Endothelial cell of umbilical vein (primary cell): ENCODE results near the gene SERPINB6. TPM values are rescaled to one million over a fixed set of nuclear protein-coding genes. Genes with fewer than 3 reads are reported as not detected.
"Not testable (repeated sequence)": the region's sequence is repeated elsewhere in the genome, so short reads cannot be mapped to it uniquely, and the experiment has no call there.

Source experiments
- BruUV-seq: library from RNA; stranded (reverse); fragments of 400-500 nt; replicated peaks from 2 replicates; lab custom pipeline; 2021; lab: Mats Ljungman, UMichigan
- CTCF ChIA-PET: fragments of 300-600, 350-600 bp; sonication (Branson Sonifier 250); formaldehyde crosslinking; loops from one replicate; lab custom pipeline; 2021; ENCODE audit warnings: antibody characterized with exemption, inconsistent platforms; lab: Charles Lee
- POLR2A ChIA-PET: fragments of 300-600, 350-600 bp; sonication (Branson Sonifier 250); formaldehyde crosslinking; loops from one replicate; lab custom pipeline; 2021; ENCODE audit warnings: antibody characterized with exemption, inconsistent platforms; lab: Charles Lee
- DNase-seq: peaks from one replicate; pipeline ENCODE4 v3.0.0-alpha.2; 2011; ENCODE audit warnings: low read depth, low spot score
- FAIRE-seq: peaks from 2 replicates; lab custom pipeline; 2011; peaks lifted over from hg19 to GRCh38; lab: Jason Lieb, UNC
- H2AFZ ChIP-seq: 2 replicates; pipeline ENCODE4 v1.6.0; 2012; ENCODE audit warnings: low read depth, low read length, control low read depth, inconsistent platforms
- H3K27ac ChIP-seq: 2 replicates; pipeline ENCODE4 v1.5.1; 2011; ENCODE audit warnings: low read depth, mild to moderate bottlenecking, control low read depth, low read length, moderate library complexity; ENCODE audit not compliant: insufficient read depth
- H3K27me3 ChIP-seq, 2 experiments: 2 replicates each; pipeline versions ENCODE4 v1.6.0 to v1.6.1; 2011; ENCODE audit warnings: low read length in 2 of 2, mixed read lengths in 1 of 2; ENCODE audit not compliant: control insufficient read depth in 2 of 2, insufficient read depth in 2 of 2
- H3K36me3 ChIP-seq, 2 experiments: 2 replicates in 1 of 2; 3 replicates in 1 of 2; pipeline ENCODE4 v1.5.1; 2011; ENCODE audit warnings: low read length in 2 of 2, mild to moderate bottlenecking in 1 of 2, moderate library complexity in 1 of 2; ENCODE audit not compliant: control insufficient read depth in 2 of 2, insufficient read depth in 2 of 2; ENCODE audit errors: extremely low read depth in 1 of 2
- H3K4me1 ChIP-seq: 3 replicates; pipeline ENCODE4 v1.5.1; 2011; ENCODE audit warnings: mild to moderate bottlenecking, low read length; ENCODE audit not compliant: control insufficient read depth, insufficient read depth; ENCODE audit errors: extremely low read depth
- H3K4me2 ChIP-seq: 2 replicates; pipeline ENCODE4 v1.6.1; 2011; ENCODE audit warnings: low read length, control low read depth, mixed read lengths; ENCODE audit not compliant: insufficient read depth
- H3K4me3 ChIP-seq, 3 experiments: fragments of 200-600 bp in 1 of 3; sonication (generic), shearing (Covaris generic) in 1 of 3; replicated peaks in 1 of 3; 2 replicates each; pipeline ENCODE4 v1.5.1; 2011 to 2016; ENCODE audit warnings: control low read depth in 3 of 3, low read length in 3 of 3, mild to moderate bottlenecking in 2 of 3, inconsistent platforms in 1 of 3, low read depth in 1 of 3, moderate library complexity in 1 of 3; ENCODE audit not compliant: insufficient read depth in 1 of 3
- H3K79me2 ChIP-seq: 2 replicates; pipeline ENCODE4 v1.6.0; 2012; ENCODE audit warnings: low read length, inconsistent platforms; ENCODE audit not compliant: control insufficient read depth, insufficient read depth
- H3K9ac ChIP-seq: replicated peaks from 2 replicates; pipeline ENCODE3; 2011; ENCODE audit warnings: low read length, control low read depth; ENCODE audit not compliant: insufficient read depth; ENCODE audit errors: extremely low read depth
- H3K9me1 ChIP-seq: replicated peaks from 3 replicates; pipeline ENCODE4 v1.6.0; 2011; ENCODE audit warnings: mild to moderate bottlenecking, low read length; ENCODE audit not compliant: control insufficient read depth, insufficient read depth; ENCODE audit errors: extremely low read depth
- H3K9me3 ChIP-seq: replicated peaks from 2 replicates; pipeline ENCODE4 v1.5.1; 2012; ENCODE audit warnings: low read length, inconsistent platforms; ENCODE audit not compliant: control insufficient read depth, insufficient read depth
- H4K20me1 ChIP-seq: replicated peaks from 2 replicates; pipeline ENCODE3; 2011; ENCODE audit warnings: mild to moderate bottlenecking, low read length; ENCODE audit not compliant: control insufficient read depth, insufficient read depth; ENCODE audit errors: extremely low read depth
- JUN ChIP-seq: IDR thresholded peaks from 2 replicates; pipeline ENCODE4 v1.6.1; 2011; ENCODE audit warnings: borderline replicate concordance, low read depth; ENCODE audit not compliant: insufficient read length, insufficient read depth
- MYC ChIP-seq: IDR thresholded peaks from one replicate; pipeline ENCODE4 v1.6.1; 2011; ENCODE audit warnings: mild to moderate bottlenecking, low read depth, low read length
- POLR2A ChIP-seq: IDR thresholded peaks from 2 replicates; pipeline ENCODE4 v1.6.1; 2012; ENCODE audit warnings: low read depth, mild to moderate bottlenecking, control low read depth, low read length
- POLR2AphosphoS5 ChIP-seq: IDR thresholded peaks from 2 replicates; pipeline ENCODE4 v1.6.1; 2012; ENCODE audit warnings: low read depth, mild to moderate bottlenecking, control low read depth, low read length, moderate library complexity; ENCODE audit not compliant: insufficient read depth
- dilution Hi-C: fragments of 300-500 bp; cut with MboI; formaldehyde crosslinking; loops from one replicate; pipeline ENCODE4 v1.15.0; 2019; ENCODE audit warnings: low sequenced_read_pairs; ENCODE audit not compliant: extremely low pct_ligation_motif_present
- intact Hi-C: fragments of 100-400 bp; cut with micrococcal nuclease; formaldehyde crosslinking; loops from one replicate; pipeline ENCODE4 v1.10.0; 2022
- polyA plus RNA-seq, 4 experiments: library from polyadenylated mRNA; depleted of rRNA in 3 of 4; stranded (reverse) in 3 of 4; unstranded in 1 of 4; fragments of >200 nt; gene quantifications; 2 replicates each; pipeline versions ENCODE4 v1.2.1 to v1.2.3, GENCODE V29; 2011 to 2012; ENCODE audit warnings: missing spikeins in 1 of 4
- total RNA-seq: library from RNA; stranded (reverse); gene quantifications from 2 replicates; pipeline ENCODE4 v1.2.3, GENCODE V29; 2021

Gene SERPINB6
- total and polyA plus RNA-seq, 2 donors (not counting 3 experiments of a cell fraction or from before 2014, with no cell fraction given), result 145 to 151 TPM

DNA sequence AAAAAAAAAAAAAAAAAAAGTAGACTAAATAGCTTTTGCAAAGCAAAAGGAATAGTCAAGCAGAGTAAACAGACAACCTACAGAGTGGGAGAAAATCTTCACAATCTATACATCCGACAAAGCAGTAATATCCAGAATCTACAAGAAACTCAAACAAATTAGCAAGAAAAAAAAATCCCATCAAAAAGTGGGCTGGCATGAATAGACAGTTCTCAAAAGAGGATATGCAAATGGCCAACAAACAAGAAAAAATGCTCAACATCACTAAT is 786 bp upstream of the SERPINB6 start:
- Histone ChIP-seq H3K79me2 (peaks cover 15% of the 10 kb centered on the region), H3K4me1 (peaks cover 14% of the 10 kb centered on the region), H3K4me2 (peak overlapping the region; percentile 45), H2AFZ (peak overlapping the region; percentile 11)
- intact Hi-C loops, H4K20me1 ChIP-seq, dilution Hi-C loops, FAIRE-seq, POLR2A ChIA-PET, H3K27me3 ChIP-seq, H3K9me3 ChIP-seq, H3K27ac ChIP-seq, H3K9me1 ChIP-seq, H3K9ac ChIP-seq, BruUV-seq, DNase-seq, H3K4me3 ChIP-seq, H3K36me3 ChIP-seq: not testable (repeated sequence)
- CTCF ChIA-PET, result interaction anchor here (0.6 to 1.5 kb wide), 6 partner anchors 14 to 188 kb away, joined by 3 to 14 read pairs (median 4); partner anchors contain the start of gene NQO2

DNA sequence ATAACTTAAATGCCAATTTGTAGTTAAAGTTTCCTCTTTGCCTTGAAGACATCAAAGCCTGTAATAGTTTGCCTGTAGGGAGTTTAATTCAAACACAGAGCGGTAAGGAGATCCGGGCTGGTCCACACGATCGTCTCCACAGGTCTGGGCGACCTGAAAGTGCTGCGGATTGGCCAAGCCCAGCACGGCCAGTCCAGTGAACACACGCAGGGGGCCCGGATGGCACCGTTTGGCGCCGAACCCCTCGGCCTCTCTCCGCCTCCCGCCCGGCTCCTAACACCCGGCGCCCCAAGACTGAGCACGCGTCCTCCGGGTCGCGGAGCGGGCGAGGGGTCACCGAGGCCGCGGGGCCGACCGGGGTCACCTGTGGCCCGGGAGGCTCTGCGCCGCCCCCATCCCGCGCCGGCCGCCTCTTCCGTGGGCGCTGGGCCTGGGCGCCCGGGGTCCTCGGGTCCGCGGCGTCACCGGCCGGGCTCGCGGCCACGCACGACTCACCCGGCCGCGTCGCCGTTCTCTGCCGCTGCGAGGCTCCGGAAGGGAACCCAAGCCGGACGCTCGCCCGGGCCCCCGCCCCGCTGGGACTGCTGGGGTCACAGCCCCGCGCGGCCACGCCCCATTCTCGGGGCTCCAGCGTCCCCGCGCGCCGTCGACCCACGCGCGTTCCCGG is 481 bp downstream of the SERPINB6 start:
- Histone ChIP-seq H4K20me1 (no peaks in the 10 kb centered on the region), H2AFZ (peak overlapping the region; percentile 60), H3K9me1 (no peaks in the 10 kb centered on the region), H3K36me3 (peaks cover 0 to under 1% of the 10 kb centered on the region in 2 experiments), H3K27me3 (no peaks in the 10 kb centered on the region), H3K9me3 (no peaks in the 10 kb centered on the region), H3K27ac (peak overlapping the region; percentile 51), H3K4me1 (peaks cover 5% of the 10 kb centered on the region), H3K4me2 (peak overlapping the region; percentile 78), H3K79me2 (peaks cover 15% of the 10 kb centered on the region), H3K4me3 (peak overlapping the region; percentile 15 to 58 (median 54)), H3K9ac (peak overlapping the region; percentile 60)
- DNase-seq (peak; percentile 56), FAIRE-seq (no peak)
- no peak for TF ChIP-seq MYC
- peak; percentile 57 for TF ChIP-seq POLR2AphosphoS5
- no peak for TF ChIP-seq JUN
- no peak for TF ChIP-seq POLR2A
- intact Hi-C loops (loop anchor here (1.0 kb wide), 4 partner anchors 10 to 19 kb away; no protein-coding TSS in a partner anchor), dilution Hi-C loops (no loop called here)
- ChIA-PET CTCF (interaction anchor here (0.9 to 1.5 kb wide), 3 partner anchors 9 to 18 kb away, joined by 3 to 14 read pairs (median 6); no protein-coding TSS in a partner anchor), POLR2A (interaction anchor here (0.6 to 0.8 kb wide), 2 partner anchors 18 to 1051 kb away, joined by 5 to 7 read pairs; no protein-coding TSS in a partner anchor)
- BruUV-seq, result no TSS peak
